HEK293 (cell line): ENCODE data around the gene SYNGR1.

Source experiments
- EGR2 ChIP-seq: fragments of 450-650 bp; formaldehyde crosslinking; IDR thresholded peaks from 2 replicates; pipeline ENCODE4 v1.5.1; 2016; ENCODE audit warnings: low read depth, missing biosample characterization, missing genetic modification characterization
- HOXC10 ChIP-seq: sonication (generic); formaldehyde crosslinking; IDR thresholded peaks from 2 replicates; pipeline ENCODE4 v1.8.1; 2023; ENCODE audit warnings: mild to moderate bottlenecking, missing genetic modification reagents
- REST ChIP-seq: fragments of 450-650 bp; formaldehyde crosslinking; IDR thresholded peaks from 2 replicates; pipeline ENCODE4 v1.5.1; 2016; ENCODE audit warnings: missing biosample characterization, missing genetic modification characterization
- SALL2 ChIP-seq: fragments of 450-650 bp; formaldehyde crosslinking; IDR thresholded peaks from 2 replicates; pipeline ENCODE4 v1.5.0; 2017; ENCODE audit warnings: missing biosample characterization, mild to moderate bottlenecking, missing genetic modification characterization, borderline replicate concordance
- SETDB1 ChIP-seq: IDR thresholded peaks from one replicate; pipeline ENCODE4 v1.6.1; 2017; ENCODE audit warnings: mild to moderate bottlenecking, low read length, moderate library complexity, mixed read lengths; ENCODE audit not compliant: insufficient read length
- YY1 ChIP-seq: fragments of 450-650 bp; formaldehyde crosslinking; IDR thresholded peaks from 2 replicates; pipeline ENCODE4 v1.5.1; 2018; ENCODE audit warnings: missing biosample characterization, missing genetic modification characterization
- ZEB2 ChIP-seq: fragments of 450-650 bp; formaldehyde crosslinking; IDR thresholded peaks from 2 replicates; pipeline ENCODE4 v1.5.1; 2016; ENCODE audit warnings: missing biosample characterization, missing genetic modification characterization
- ZNF354C ChIP-seq: fragments of 450-650 bp; formaldehyde crosslinking; IDR thresholded peaks from 2 replicates; pipeline ENCODE4 v1.5.1; 2016; ENCODE audit warnings: missing biosample characterization, missing genetic modification characterization, low read depth, borderline replicate concordance
- ZNF514 ChIP-seq: fragments of 450-650 bp; formaldehyde crosslinking; IDR thresholded peaks from 2 replicates; pipeline ENCODE4 v1.5.1; 2016; ENCODE audit warnings: missing biosample characterization, missing genetic modification characterization
- TF ChIP-seq, protein P1 (sequence below): fragments of 450-650 bp; formaldehyde crosslinking; IDR thresholded peaks from 2 replicates; pipeline ENCODE4 v1.5.1; 2016; ENCODE audit warnings: missing biosample characterization, missing genetic modification characterization

GRCh38 chr22:39309364-39309861 lies 40.4 kb upstream of the SYNGR1 start:
- TF ChIP-seq EGR2 (tag by site-specific recombination): no peak
- TF ChIP-seq YY1 (tag by site-specific recombination): no peak
- TF ChIP-seq REST (tag by site-specific recombination): no peak
- no peak for TF ChIP-seq SALL2
- TF ChIP-seq, protein P1, sequence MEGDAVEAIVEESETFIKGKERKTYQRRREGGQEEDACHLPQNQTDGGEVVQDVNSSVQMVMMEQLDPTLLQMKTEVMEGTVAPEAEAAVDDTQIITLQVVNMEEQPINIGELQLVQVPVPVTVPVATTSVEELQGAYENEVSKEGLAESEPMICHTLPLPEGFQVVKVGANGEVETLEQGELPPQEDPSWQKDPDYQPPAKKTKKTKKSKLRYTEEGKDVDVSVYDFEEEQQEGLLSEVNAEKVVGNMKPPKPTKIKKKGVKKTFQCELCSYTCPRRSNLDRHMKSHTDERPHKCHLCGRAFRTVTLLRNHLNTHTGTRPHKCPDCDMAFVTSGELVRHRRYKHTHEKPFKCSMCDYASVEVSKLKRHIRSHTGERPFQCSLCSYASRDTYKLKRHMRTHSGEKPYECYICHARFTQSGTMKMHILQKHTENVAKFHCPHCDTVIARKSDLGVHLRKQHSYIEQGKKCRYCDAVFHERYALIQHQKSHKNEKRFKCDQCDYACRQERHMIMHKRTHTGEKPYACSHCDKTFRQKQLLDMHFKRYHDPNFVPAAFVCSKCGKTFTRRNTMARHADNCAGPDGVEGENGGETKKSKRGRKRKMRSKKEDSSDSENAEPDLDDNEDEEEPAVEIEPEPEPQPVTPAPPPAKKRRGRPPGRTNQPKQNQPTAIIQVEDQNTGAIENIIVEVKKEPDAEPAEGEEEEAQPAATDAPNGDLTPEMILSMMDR (tag by site-specific recombination): 0 out of 2 replicates have a peak, but pooled peaks have one; percentile 19
- no peak for TF ChIP-seq ZNF514
- no peak for TF ChIP-seq ZEB2 (tag by site-specific recombination)
- no peak for TF ChIP-seq ZNF354C
- no peak for TF ChIP-seq SETDB1
- TF ChIP-seq HOXC10 (CRISPR knock-in tag): no peak
